HG02610 (cell line): ENCODE results near the gene ATXN2.
"Not testable (repeated sequence)": the region's sequence is repeated elsewhere in the genome, so short reads cannot be mapped to it uniquely, and the experiment has no call there.

Source experiments
- ATAC-seq: cut with Tn5 transposase; IDR thresholded peaks from one replicate; pipeline ENCODE4 v1.9.1; 2021; ENCODE audit warnings: mild to moderate bottlenecking, moderate library complexity; ENCODE audit not compliant: unreplicated experiment

ATXN2 gene

DNA sequence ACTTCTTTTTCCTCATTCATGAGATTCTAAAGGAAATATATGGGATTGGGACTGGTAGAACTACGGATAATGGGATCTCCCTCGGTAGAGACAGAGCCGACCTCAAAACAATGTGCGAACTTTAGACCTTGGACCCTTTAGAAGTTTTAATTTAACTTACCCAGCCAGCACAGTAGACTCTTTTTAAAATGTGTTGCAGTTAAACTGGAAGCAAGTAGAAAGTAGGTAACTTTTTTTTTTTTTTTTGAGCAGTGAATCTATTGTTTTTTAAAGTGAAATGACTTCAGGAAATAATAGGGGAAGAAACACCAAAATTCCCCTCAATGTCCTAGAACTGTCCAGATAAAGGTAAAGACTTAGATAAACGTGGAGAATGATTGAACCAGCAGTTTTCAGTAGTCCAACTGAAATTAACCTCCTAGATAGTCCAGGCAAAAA, 1.1 kb upstream of the ATXN2 start:
- no peak for ATAC-seq

- ATAC-seq, result peak; percentile 75
Measured at GRCh38 chr12:111599453-111600204, 514 bp upstream of the ATXN2 start.

- no peak for ATAC-seq
Measured at GRCh38 chr12:111597831-111598636, 1.1 kb downstream of the ATXN2 start.

GRCh38 chr12:111596985-111597830, 1.9 kb downstream of the ATXN2 start:
- no peak for ATAC-seq

DNA sequence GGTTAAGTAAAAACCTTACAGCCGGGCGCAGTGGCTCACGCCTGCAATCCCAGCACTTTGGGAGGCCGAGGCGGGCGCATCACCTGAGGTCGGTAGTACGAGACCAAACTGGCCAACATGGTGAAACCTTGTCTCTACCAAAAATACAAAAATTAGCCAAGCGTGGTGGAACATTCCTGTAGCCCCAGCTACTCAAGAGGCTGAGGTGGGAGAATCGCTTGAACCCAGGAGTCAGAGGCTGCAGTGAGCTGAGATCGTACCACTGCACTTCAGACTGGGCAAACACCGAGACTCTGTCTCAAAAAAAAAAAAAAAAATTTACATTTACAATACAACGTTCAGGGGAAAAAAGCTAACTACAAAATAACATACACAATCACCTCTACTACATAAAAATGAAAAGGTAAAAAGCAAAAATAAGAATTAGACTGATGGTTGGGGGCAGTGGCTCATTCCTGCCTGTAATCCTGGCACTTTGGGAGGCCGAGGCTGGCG, 3.7 kb downstream of the ATXN2 start:
- not testable (repeated sequence) for ATAC-seq

- not testable (repeated sequence) for ATAC-seq
Measured at GRCh38 chr12:111591399-111592010, 7.6 kb downstream of the ATXN2 start.

- no peak for ATAC-seq
Measured at GRCh38 chr12:111590552-111590951, 8.6 kb downstream of the ATXN2 start.

DNA sequence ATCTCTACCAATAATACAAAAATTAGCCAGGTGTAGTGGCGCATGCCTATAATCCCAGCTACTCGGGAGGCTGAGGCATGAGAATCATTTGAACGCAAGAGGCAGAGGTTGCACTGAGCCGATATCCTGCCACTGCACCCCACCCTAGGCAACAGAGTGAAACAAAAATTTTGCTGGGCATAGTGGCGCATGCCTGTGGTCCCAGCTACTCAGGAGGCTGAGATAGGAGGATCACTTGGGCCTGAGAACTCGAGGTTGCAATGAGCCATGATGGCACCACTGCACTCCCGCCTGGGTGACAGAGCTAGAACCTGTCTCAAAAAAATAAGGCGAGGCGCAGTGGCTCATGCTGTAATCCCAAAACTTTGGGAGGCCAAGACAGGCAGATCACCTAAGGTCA, 9.5 kb downstream of the ATXN2 start:
- no peak for ATAC-seq

DNA sequence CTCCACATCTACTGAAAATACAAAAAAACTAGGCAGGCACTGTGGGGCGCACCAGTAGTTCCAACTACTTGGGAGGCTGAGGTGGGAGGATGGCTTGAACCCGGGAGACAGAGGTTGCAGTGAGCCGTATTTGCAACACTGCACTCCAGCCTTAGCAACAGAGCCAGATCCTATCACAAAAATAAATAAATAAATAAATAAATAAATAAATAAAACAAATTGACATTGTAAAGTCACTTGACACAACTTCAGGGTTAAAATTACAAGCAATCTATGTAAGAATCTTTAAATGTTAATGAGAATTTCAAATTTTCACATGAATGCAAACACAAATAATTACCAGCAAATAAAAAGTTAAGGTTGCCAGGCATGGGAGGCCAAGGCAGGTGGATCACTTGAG, 11.1 kb downstream of the ATXN2 start:
- no peak for ATAC-seq

DNA sequence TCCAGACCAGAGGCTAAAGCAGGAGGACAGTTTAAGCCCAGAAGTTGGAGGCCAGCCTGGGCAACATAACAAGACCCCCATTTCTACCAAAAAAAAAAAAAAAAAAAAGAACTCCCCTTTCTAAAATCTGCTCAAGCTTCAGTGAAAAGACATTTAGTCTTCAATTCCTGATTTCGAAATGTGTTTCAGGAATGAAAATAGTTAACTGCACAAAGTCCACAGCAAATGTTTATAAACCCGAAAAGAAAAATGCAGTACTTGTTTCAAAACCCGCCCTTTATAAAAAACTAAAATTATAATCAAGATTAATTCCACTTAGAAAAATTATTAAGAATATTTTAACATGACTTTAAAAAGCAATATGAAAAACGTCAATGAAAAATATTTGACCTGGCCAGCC, 12.1 kb downstream of the ATXN2 start:
- ATAC-seq, result no peak

- ATAC-seq, result no peak
Measured at GRCh38 chr12:111585690-111586089, 13.4 kb downstream of the ATXN2 start.

DNA sequence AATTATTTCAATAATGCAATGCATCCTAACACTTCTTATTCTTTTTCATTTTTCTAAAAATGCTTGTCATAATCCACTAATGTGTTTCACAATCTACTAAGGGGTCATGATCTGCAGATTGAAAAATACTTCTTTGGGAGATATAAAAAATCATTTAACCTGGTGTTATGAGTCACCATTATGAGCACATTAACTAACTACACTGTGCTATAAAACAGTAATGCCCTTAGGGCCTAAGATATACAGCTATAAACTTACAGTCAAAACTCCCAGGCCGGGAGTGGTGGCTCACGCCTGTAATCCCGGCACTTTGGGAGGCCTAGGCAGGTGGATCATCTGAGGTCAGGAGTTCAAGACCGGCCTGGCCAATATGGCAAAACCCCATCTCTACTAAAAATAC, 14.2 kb downstream of the ATXN2 start:
- ATAC-seq, result no peak

GRCh38 chr12:111583506-111583905, 15.6 kb downstream of the ATXN2 start:
- not testable (repeated sequence) for ATAC-seq

- ATAC-seq, result no peak
Measured at GRCh38 chr12:111582133-111582747, 16.9 kb downstream of the ATXN2 start.

DNA sequence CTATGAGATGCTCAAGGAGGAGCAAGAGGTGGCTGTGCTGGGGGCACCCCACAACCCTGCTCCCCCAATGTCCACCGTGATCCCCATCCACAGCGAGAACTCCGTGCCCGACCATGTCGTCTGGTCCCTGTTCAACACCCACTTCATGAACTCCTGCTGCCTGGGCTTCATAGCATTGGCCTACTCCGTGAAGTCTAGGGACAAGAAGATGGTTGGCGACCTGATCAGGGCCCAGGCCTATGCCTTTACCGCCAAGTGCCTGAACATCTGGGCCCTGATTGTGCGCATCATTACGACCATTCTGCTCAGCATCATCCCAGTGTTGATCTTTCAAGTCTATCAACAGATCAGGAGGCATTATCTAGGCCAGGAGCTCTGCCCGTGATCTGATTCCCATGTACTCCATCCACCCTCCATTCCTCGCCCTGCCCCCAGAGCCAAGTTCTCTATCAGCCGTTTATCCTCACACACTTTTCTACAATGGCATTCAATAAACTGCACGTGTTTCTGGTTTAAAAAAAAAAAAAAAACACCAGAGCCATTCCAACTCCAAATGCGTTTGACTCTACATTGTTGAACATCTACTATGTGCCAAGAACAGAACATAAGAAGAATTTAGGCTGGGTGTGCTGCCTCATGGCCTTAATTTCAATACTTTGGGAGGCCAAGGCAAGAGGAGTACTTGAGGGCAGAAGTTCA, 17.5 kb downstream of the ATXN2 start:
- ATAC-seq, result no peak

- no peak for ATAC-seq
Measured at GRCh38 chr12:111580737-111581136, 18.4 kb downstream of the ATXN2 start.

DNA sequence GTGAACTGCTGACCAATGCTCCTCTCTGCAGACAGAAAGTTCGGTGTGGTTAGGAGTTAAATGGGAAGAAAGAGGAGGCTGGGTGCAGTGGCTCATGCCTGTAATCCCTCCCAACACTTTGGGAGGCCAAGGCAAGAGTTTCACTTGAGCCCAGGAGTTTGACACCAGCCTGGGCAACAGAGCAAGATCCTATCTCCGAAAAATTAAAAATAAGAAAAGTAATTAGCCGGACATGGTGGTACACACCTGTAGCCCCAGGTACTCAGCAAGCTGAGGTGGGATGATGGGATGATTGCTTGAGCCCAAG, 19.0 kb downstream of the ATXN2 start:
- no peak for ATAC-seq

- ATAC-seq, result no peak
Measured at GRCh38 chr12:111578971-111579340, 20.2 kb downstream of the ATXN2 start.

- peak; percentile 69 for ATAC-seq
Measured at GRCh38 chr12:111578276-111578970, 20.7 kb downstream of the ATXN2 start.
